HepG2 (cell line): Measurements from ENCODE around the gene FUCA1. TPM values are rescaled to one million over a fixed set of nuclear protein-coding genes. Genes with fewer than 3 reads are reported as not detected.

Experiments used
- ATAC-seq: fragments of 200-7000 bp; cut with Tn5 transposase; 3 replicates; pipeline ENCODE4 v1.9.1; 2020; ENCODE audit warnings: mild to moderate bottlenecking, moderate library complexity
- BruUV-seq: library from RNA; stranded (reverse); fragments of 400-500 nt; replicated peaks from 2 replicates; lab custom pipeline; 2021; lab: Mats Ljungman, UMichigan
- CTCF ChIA-PET: fragments of 300-600 bp; formaldehyde crosslinking; extraction: SDS; loops from one replicate; lab custom pipeline; 2021; ENCODE audit warnings: low total read pairs, inconsistent platforms, low intra/inter-chr PET ratio; lab: Yijun Ruan, JAX
- POLR2A ChIA-PET: fragments of 350-600 bp; sonication (Branson Sonifier 250); formaldehyde crosslinking; loops from one replicate; lab custom pipeline; 2020; ENCODE audit warnings: antibody characterized with exemption, inconsistent platforms; lab: Yijun Ruan, JAX
- DNase-seq: peaks from one replicate; pipeline ENCODE4 v3.0.0-alpha.2; 2015; ENCODE audit warnings: low spot score
- FAIRE-seq: peaks from 3 replicates; lab custom pipeline; 2011; peaks lifted over from hg19 to GRCh38; lab: Jason Lieb, UNC
- H2AFZ ChIP-seq: one replicate; pipeline ENCODE4 v1.6.1; 2011; ENCODE audit warnings: low read length, inconsistent platforms
- H3K27ac ChIP-seq: fragments of 300-600 bp; 3 replicates; pipeline ENCODE4 v1.8.0; 2011; ENCODE audit warnings: mixed run types, mild to moderate bottlenecking, mixed read lengths, low read length, inconsistent platforms; ENCODE audit not compliant: insufficient read depth; ENCODE audit errors: extremely low read length
- H3K27me3 ChIP-seq, 2 experiments: fragments of 200-600 bp in 1 of 2; 2 replicates in 1 of 2; 3 replicates in 1 of 2; pipeline versions ENCODE4 v1.6.0 to v1.8.0; 2011; ENCODE audit warnings: low read length in 2 of 2, mild to moderate bottlenecking in 2 of 2, moderate library complexity in 2 of 2, inconsistent platforms in 1 of 2; ENCODE audit not compliant: insufficient read depth in 2 of 2, control insufficient read depth in 1 of 2
- H3K36me3 ChIP-seq, 2 experiments: fragments of 200-600 bp in 1 of 2; replicated peaks in 1 of 2; 2 replicates in 1 of 2; 3 replicates in 1 of 2; pipeline versions ENCODE4 v1.5.1 to v1.8.0; 2011; ENCODE audit warnings: low read length in 2 of 2, inconsistent platforms in 1 of 2; ENCODE audit not compliant: insufficient read depth in 2 of 2, control insufficient read depth in 1 of 2
- H3K4me1 ChIP-seq: 2 replicates; pipeline ENCODE4 v1.5.1; 2012; ENCODE audit warnings: low read length, inconsistent platforms; ENCODE audit not compliant: insufficient read depth
- H3K4me2 ChIP-seq: 2 replicates; pipeline ENCODE4 v1.6.0; 2011; ENCODE audit warnings: low read depth, low read length, inconsistent platforms
- H3K4me3 ChIP-seq, 3 experiments: fragments of 200-600 bp in 1 of 3; sonication (generic), shearing (Covaris generic) in 1 of 3; replicated peaks in 1 of 3; 2 replicates each; pipeline ENCODE4 v1.5.1; 2011 to 2016; ENCODE audit warnings: low read length in 3 of 3, inconsistent platforms in 2 of 3, low read depth in 2 of 3, mild to moderate bottlenecking in 2 of 3, control low read depth in 1 of 3, mixed read lengths in 1 of 3; ENCODE audit not compliant: insufficient read depth in 1 of 3
- H3K79me2 ChIP-seq: one replicate; pipeline ENCODE4 v1.6.1; 2011; ENCODE audit warnings: low read length, inconsistent platforms; ENCODE audit not compliant: insufficient read depth
- H3K9ac ChIP-seq: 2 replicates; pipeline ENCODE4 v1.6.0; 2011; ENCODE audit warnings: mild to moderate bottlenecking, low read depth, low read length, inconsistent platforms; ENCODE audit not compliant: insufficient read depth
- H3K9me3 ChIP-seq: 2 replicates; pipeline ENCODE4 v1.5.1; 2012; ENCODE audit warnings: mild to moderate bottlenecking, low read length
- H4K20me1 ChIP-seq: 2 replicates; pipeline ENCODE4 v1.6.0; 2011; ENCODE audit warnings: inconsistent platforms, mild to moderate bottlenecking, low read length, moderate library complexity; ENCODE audit not compliant: insufficient read depth
- ASH2L ChIP-seq: fragments of 300-600, 200-600 bp; sonication (generic); IDR thresholded peaks from 2 replicates; pipeline ENCODE4 v1.7.0; 2017; ENCODE audit warnings: low read depth, mild to moderate bottlenecking, moderate library complexity, mixed read lengths, low read length; ENCODE audit not compliant: insufficient read length
- NFE2 ChIP-seq: sonication (generic); formaldehyde crosslinking; IDR thresholded peaks from 2 replicates; pipeline ENCODE4 v1.4.0; 2020; ENCODE audit warnings: missing genetic modification reagents
- SIX4 ChIP-seq: sonication (generic); formaldehyde crosslinking; IDR thresholded peaks from 2 replicates; pipeline ENCODE4 v1.4.0; 2020; ENCODE audit warnings: missing genetic modification reagents
- ZBTB43 ChIP-seq: sonication (generic); formaldehyde crosslinking; conservative IDR thresholded peaks from 2 replicates; pipeline ENCODE4 v1.4.0; 2020; ENCODE audit warnings: missing genetic modification reagents
- ZNF17 ChIP-seq: sonication (generic); formaldehyde crosslinking; IDR thresholded peaks from 2 replicates; pipeline ENCODE4 v1.5.0; 2020; ENCODE audit warnings: mild to moderate bottlenecking, missing genetic modification reagents
- ZNF276 ChIP-seq: sonication (generic); formaldehyde crosslinking; IDR thresholded peaks from 2 replicates; pipeline ENCODE4 v1.4.0; 2020; ENCODE audit warnings: mild to moderate bottlenecking, low read depth, missing genetic modification reagents
- ZNF281 ChIP-seq: sonication (generic); formaldehyde crosslinking; IDR thresholded peaks from 2 replicates; pipeline ENCODE4 v1.4.0; 2020; ENCODE audit warnings: missing genetic modification reagents, borderline replicate concordance
- ZNF704 ChIP-seq: sonication (generic); formaldehyde crosslinking; IDR thresholded peaks from 2 replicates; pipeline ENCODE4 v1.8.1; 2023; ENCODE audit warnings: mild to moderate bottlenecking, inconsistent platforms, moderate library complexity, missing genetic modification reagents, borderline replicate concordance
- WGBS: methylation state at CpG from one replicate; pipeline ENCODE4 v1.1.6; 2017; ENCODE audit warnings: low lambda C conversion rate; 5-methylcytosine and 5-hydroxymethylcytosine counted together
- in situ Hi-C: cut with HindIII; loops from 2 replicates; pipeline ENCODE4 v1.10.0; 2017; ENCODE audit warnings: low pct_unique_long_range_greater_than_20kb; ENCODE audit not compliant: extremely low pct_ligation_motif_present
- intact Hi-C: fragments of 100-400 bp; cut with micrococcal nuclease; formaldehyde crosslinking; loops from one replicate; pipeline ENCODE4 v1.10.0; 2022; ENCODE audit not compliant: unreplicated experiment
- polyA plus RNA-seq, 8 experiments: library from polyadenylated mRNA; depleted of rRNA in 3 of 8; stranded (reverse) in 7 of 8; unstranded in 1 of 8; fragments of >200 nt; fragmentation: Illumina TruSeq in 4 of 8; extraction: Trizol in 4 of 8; gene quantifications; 2 replicates each; pipeline versions ENCODE4 v1.2.1 to v1.2.3, GENCODE V29; 2011 to 2016; ENCODE audit warnings: low read depth in 4 of 8, missing spikeins in 1 of 8, mixed read lengths in 1 of 8; ENCODE audit not compliant: insufficient read depth in 1 of 8
- total RNA-seq, 5 experiments: library from RNA; depleted of rRNA; stranded (reverse); fragments of >200 nt; fragmentation: Illumina TruSeq; extraction: Trizol; gene quantifications; 2 replicates each; pipeline ENCODE4 v1.2.3, GENCODE V29; 2016; ENCODE audit warnings: low read depth in 1 of 5

Gene FUCA1
- total and polyA plus RNA-seq, 2 of the 13 experiments (the other 11 are each of a cell fraction or from before 2014, with no cell fraction given): 32.7 to 33.6 TPM

GRCh38 chr1:23909412-23909811, 41.3 kb upstream of the FUCA1 start:
- H3K4me2 ChIP-seq: no peak overlapping the region; the same call in 1 of the 2 replicates
- H3K9me3 ChIP-seq: no peaks in the 10 kb centered on the region
- DNase-seq (no peak), FAIRE-seq (no peak), ATAC-seq (no peak)
- H3K27me3 ChIP-seq: peaks cover 0 to 28% of the 10 kb centered on the region in 2 experiments; a peak in 2 of 5 replicates
- no peak overlapping the region for H3K27ac ChIP-seq
- no peak overlapping the region for H3K9ac ChIP-seq
- H3K4me1 ChIP-seq: peaks cover 25% of the 10 kb centered on the region
- H3K4me3 ChIP-seq: no peak overlapping the region
- POLR2A ChIA-PET: interaction anchor here (1.2 kb wide), 1 partner anchor 70 kb away, joined by 3 read pairs; no protein-coding TSS in a partner anchor
- H4K20me1 ChIP-seq: no peaks in the 10 kb centered on the region
- TF ChIP-seq ZBTB43 (CRISPR knock-in tag) (no peak), SIX4 (CRISPR knock-in tag) (no peak)
- CTCF ChIA-PET: no interaction called here
- WGBS: 48% methylated on average over 9 of the region's 10 CpGs
- no peak overlapping the region for H2AFZ ChIP-seq
- intact Hi-C loops: no loop called here
- no peaks in the 10 kb centered on the region for H3K79me2 ChIP-seq
- no peaks in the 10 kb centered on the region for H3K36me3 ChIP-seq
- BruUV-seq: no TSS peak
- in situ Hi-C loops: no loop called here

GRCh38 chr1:23908453-23909341, 40.6 kb upstream of the FUCA1 start:
- H3K4me1 ChIP-seq: peaks cover 25% of the 10 kb centered on the region
- intact Hi-C loops: no loop called here
- POLR2A ChIA-PET: interaction anchor here (1.2 kb wide), 1 partner anchor 70 kb away, joined by 3 read pairs; no protein-coding TSS in a partner anchor
- WGBS: 26% methylated on average over 5 of the region's 9 CpGs
- no peak overlapping the region for H2AFZ ChIP-seq
- H3K4me3 ChIP-seq: no peak overlapping the region
- BruUV-seq: no TSS peak
- H3K36me3 ChIP-seq: no peaks in the 10 kb centered on the region
- CTCF ChIA-PET: no interaction called here
- peaks cover 0 to 35% of the 10 kb centered on the region in 2 experiments; a peak in 3 of 5 replicates for H3K27me3 ChIP-seq
- H4K20me1 ChIP-seq: no peaks in the 10 kb centered on the region
- H3K9me3 ChIP-seq: no peaks in the 10 kb centered on the region
- ATAC-seq: no peak
- no peak for DNase-seq
- no peak for FAIRE-seq
- no peak overlapping the region for H3K9ac ChIP-seq
- no peak overlapping the region for H3K4me2 ChIP-seq
- in situ Hi-C loops: no loop called here
- H3K79me2 ChIP-seq: no peaks in the 10 kb centered on the region
- no peak overlapping the region for H3K27ac ChIP-seq
- TF ChIP-seq ZNF276 (CRISPR knock-in tag) (no peak), NFE2 (CRISPR knock-in tag) (no peak), ZNF704 (CRISPR knock-in tag) (no peak), ZNF17 (CRISPR knock-in tag) (no peak), ASH2L (no peak), ZNF281 (CRISPR knock-in tag) (peak; percentile 14; the same call in 1 of the 2 replicates)
